ENCODE data around the gene RSU1. TPM values are rescaled to one million over a fixed set of nuclear protein-coding genes. Genes with fewer than 3 reads are reported as not detected.
"Not testable (repeated sequence)": the region's sequence is repeated elsewhere in the genome, so short reads cannot be mapped to it uniquely, and the experiment has no call there.

RSU1 gene
- total RNA-seq, 1 experiment from 2014 or later: 44.5 TPM

- Histone ChIP-seq H3K9me3 (ENCODE audit: insufficient read depth, low read depth) (no peaks in the 10 kb centered on the region), H2AFZ (no peak overlapping the region), H3K36me3 (ENCODE audit: low read depth) (no peaks in the 10 kb centered on the region), H4K20me1 (ENCODE audit: insufficient read depth) (no peaks in the 10 kb centered on the region), H3K4me2 (no peak overlapping the region), H3K79me2 (ENCODE audit: low read depth) (no peaks in the 10 kb centered on the region), H3K27ac (no peak overlapping the region), H3K9me2 (ENCODE audit: insufficient read depth) (no peaks in the 10 kb centered on the region), H3F3A (ENCODE audit: insufficient read depth, low read depth) (no peaks in the 10 kb centered on the region), H3K4me1 (replicated peaks; ENCODE audit: insufficient read depth) (no peaks in the 10 kb centered on the region), H3K27me3 (ENCODE audit: insufficient read depth, low read depth) (no peaks in the 10 kb centered on the region), H3K4me3 (no peak overlapping the region)
- TF ChIP-seq CTCF (conservative IDR thresholded peaks at IDR 0.05): peak; percentile 64
- TF ChIP-seq EZH2 (IDR thresholded peaks at IDR 0.05; ENCODE audit: low read depth): no peak
- BruUV-seq (replicated peaks): no TSS peak
- peak; percentile 50 to 52 for DNase-seq
- intact Hi-C loops (cut with micrococcal nuclease; ENCODE audit: unreplicated experiment): loop anchor here (1.0 to 10.0 kb wide), 6 partner anchors 15 to 1389 kb away; partner anchors contain the start of gene ST8SIA6
- CTCF ChIA-PET: interaction anchor here (0.5 to 1.4 kb wide), 5 partner anchors 103 to 970 kb away, joined by 3 to 7 read pairs (median 3); no protein-coding TSS in a partner anchor
- POLR2A ChIA-PET (ENCODE audit: unreplicated experiment): no interaction called here
These were observed 10.9 kb upstream of the RSU1 start for GRCh38 chr10:16828114-16828568.

- BruUV-seq (replicated peaks); POLR2A ChIA-PET (ENCODE audit: unreplicated experiment): not testable (repeated sequence)
- CTCF ChIA-PET: interaction anchor here (0.5 to 1.4 kb wide), 4 partner anchors 403 to 971 kb away, joined by 3 to 6 read pairs (median 3); no protein-coding TSS in a partner anchor
These were observed 10.2 kb upstream of the RSU1 start for GRCh38 chr10:16827474-16827873.

GRCh38 chr10:16822726-16823360 is 5.6 kb upstream of the RSU1 start:
- peaks cover 11% of the 10 kb centered on the region; the same call in 1 of the 2 replicates for H3K9me3 ChIP-seq (ENCODE audit: insufficient read depth, low read depth)
- DNase-seq: no peak
- CTCF ChIA-PET: no interaction called here
- H3K4me3 ChIP-seq: no peak overlapping the region
- H4K20me1 ChIP-seq (ENCODE audit: insufficient read depth): no peaks in the 10 kb centered on the region
- POLR2A ChIA-PET (ENCODE audit: unreplicated experiment): no interaction called here
- H3K9me2 ChIP-seq (ENCODE audit: insufficient read depth): no peaks in the 10 kb centered on the region
- H3K4me1 ChIP-seq (replicated peaks; ENCODE audit: insufficient read depth): peaks cover 24% of the 10 kb centered on the region; the same call in 1 of the 2 replicates
- intact Hi-C loops (cut with micrococcal nuclease; ENCODE audit: unreplicated experiment): loop anchor here (10.0 kb wide), 2 partner anchors 632 to 772 kb away; partner anchors contain the start of gene ST8SIA6
- no TSS peak for BruUV-seq (replicated peaks)
- H3K27me3 ChIP-seq (ENCODE audit: insufficient read depth, low read depth): no peaks in the 10 kb centered on the region
- no peak overlapping the region for H3K4me2 ChIP-seq
- H3K79me2 ChIP-seq (ENCODE audit: low read depth): no peaks in the 10 kb centered on the region
- TF ChIP-seq EZH2 (IDR thresholded peaks at IDR 0.05; ENCODE audit: low read depth) (no peak), CTCF (conservative IDR thresholded peaks at IDR 0.05) (no peak)
- H2AFZ ChIP-seq: no peak overlapping the region
- no peaks in the 10 kb centered on the region for H3K36me3 ChIP-seq (ENCODE audit: low read depth)
- H3K27ac ChIP-seq: no peak overlapping the region
- no peaks in the 10 kb centered on the region for H3F3A ChIP-seq (ENCODE audit: insufficient read depth, low read depth)

More at GRCh38 chr10:16827474-16827873, 10.2 kb upstream of the RSU1 start:
- H3K9me3 ChIP-seq (ENCODE audit: insufficient read depth, low read depth); H3K4me1 ChIP-seq (replicated peaks; ENCODE audit: insufficient read depth); H3K79me2 ChIP-seq (ENCODE audit: low read depth); H3K27ac ChIP-seq; H3K4me2 ChIP-seq; H3K4me3 ChIP-seq; H3F3A ChIP-seq (ENCODE audit: insufficient read depth, low read depth); H2AFZ ChIP-seq; H4K20me1 ChIP-seq (ENCODE audit: insufficient read depth); DNase-seq; H3K27me3 ChIP-seq (ENCODE audit: insufficient read depth, low read depth); H3K36me3 ChIP-seq (ENCODE audit: low read depth); H3K9me2 ChIP-seq (ENCODE audit: insufficient read depth): not testable (repeated sequence)
- intact Hi-C loops (cut with micrococcal nuclease; ENCODE audit: unreplicated experiment): loop anchor here (5.0 to 10.0 kb wide), 3 partner anchors 627 to 1390 kb away; partner anchors contain the start of gene ST8SIA6

All from PC-9 (cell line).